Measurements from ENCODE around the gene ETV3. TPM values are rescaled to one million over a fixed set of nuclear protein-coding genes. Genes with fewer than 3 reads are reported as not detected.
"Not testable (repeated sequence)": the region's sequence is repeated elsewhere in the genome, so short reads cannot be mapped to it uniquely, and the experiment has no call there.

ETV3 gene
- total RNA-seq, 6 experiments from 2014 or later = 4.9 to 7.8 (median 6.5) TPM

- WGBS (ENCODE audit: insufficient coverage, low coverage, low lambda C conversion rate, missing lambda C conversion rate) = 37% methylated on average over 5 of the region's 5 CpGs
Observed at GRCh38 chr1:157103268-157103667, 34.9 kb downstream of the ETV3 start.

GRCh38 chr1:157101149-157101548 is 37.0 kb downstream of the ETV3 start:
- ATAC-seq (no peak), DNase-seq (no peak)

More at GRCh38 chr1:157103268-157103667, 34.9 kb downstream of the ETV3 start:
- H3K27ac ChIP-seq = no peak overlapping the region
- ATAC-seq (no peak), DNase-seq (no peak)
- no peaks in the 10 kb centered on the region for H3K36me3 ChIP-seq
- H3K9me3 ChIP-seq = no peaks in the 10 kb centered on the region
- TF ChIP-seq, protein P1, sequence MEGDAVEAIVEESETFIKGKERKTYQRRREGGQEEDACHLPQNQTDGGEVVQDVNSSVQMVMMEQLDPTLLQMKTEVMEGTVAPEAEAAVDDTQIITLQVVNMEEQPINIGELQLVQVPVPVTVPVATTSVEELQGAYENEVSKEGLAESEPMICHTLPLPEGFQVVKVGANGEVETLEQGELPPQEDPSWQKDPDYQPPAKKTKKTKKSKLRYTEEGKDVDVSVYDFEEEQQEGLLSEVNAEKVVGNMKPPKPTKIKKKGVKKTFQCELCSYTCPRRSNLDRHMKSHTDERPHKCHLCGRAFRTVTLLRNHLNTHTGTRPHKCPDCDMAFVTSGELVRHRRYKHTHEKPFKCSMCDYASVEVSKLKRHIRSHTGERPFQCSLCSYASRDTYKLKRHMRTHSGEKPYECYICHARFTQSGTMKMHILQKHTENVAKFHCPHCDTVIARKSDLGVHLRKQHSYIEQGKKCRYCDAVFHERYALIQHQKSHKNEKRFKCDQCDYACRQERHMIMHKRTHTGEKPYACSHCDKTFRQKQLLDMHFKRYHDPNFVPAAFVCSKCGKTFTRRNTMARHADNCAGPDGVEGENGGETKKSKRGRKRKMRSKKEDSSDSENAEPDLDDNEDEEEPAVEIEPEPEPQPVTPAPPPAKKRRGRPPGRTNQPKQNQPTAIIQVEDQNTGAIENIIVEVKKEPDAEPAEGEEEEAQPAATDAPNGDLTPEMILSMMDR (IDR thresholded peaks at IDR 0.05) = no peak
- no peak for TF ChIP-seq POLR2A (IDR thresholded peaks at IDR 0.05)
- intact Hi-C loops (cut with DNase I) = no loop called here
- no peak overlapping the region for H3K4me3 ChIP-seq
- peaks cover 0 to 8% of the 10 kb centered on the region in 2 donors for H3K27me3 ChIP-seq
- H3K4me1 ChIP-seq = no peaks in the 10 kb centered on the region

DNA sequence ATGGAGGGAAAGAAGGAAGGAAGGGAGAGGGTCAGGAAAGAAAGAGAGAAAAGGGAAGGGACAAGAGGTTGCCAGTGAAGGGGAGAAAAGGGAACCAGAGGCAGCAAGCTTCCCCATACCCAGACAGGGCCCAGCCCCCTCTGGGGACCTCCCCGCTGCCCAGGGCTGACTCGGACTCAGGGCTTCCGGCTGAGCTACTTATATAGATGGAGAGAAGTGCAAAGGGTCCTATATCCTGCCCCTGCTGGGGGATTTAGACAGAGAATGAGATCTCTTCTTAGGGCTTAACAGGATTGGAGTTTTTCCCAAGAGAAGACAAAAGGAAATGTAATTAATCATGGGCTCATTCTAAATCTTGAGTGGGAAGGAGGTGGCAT is 38.6 kb downstream of the ETV3 start, which contains the start of gene ETV3L:
TSS of gene ETV3L (minus strand) at position 176 of the 377 bp plus-strand sequence. CDS start 285 bp downstream, outside the sequence.
- no peaks in the 10 kb centered on the region for H3K27me3 ChIP-seq
- ATAC-seq (peak in 3 of 4 donors; percentile 34 to 57 (median 45)), DNase-seq (no peak)
- H3K27ac ChIP-seq = no peak within 1 kb of the TSS
- no peak within 1 kb of the TSS for H3K4me3 ChIP-seq
- 49% methylated on average over 3 of the region's 3 CpGs for WGBS (ENCODE audit: insufficient coverage, low coverage, low lambda C conversion rate, missing lambda C conversion rate)
- TF ChIP-seq, protein P1 (IDR thresholded peaks at IDR 0.05) = no peak
- no peak for TF ChIP-seq POLR2A (IDR thresholded peaks at IDR 0.05)
- intact Hi-C loops (cut with DNase I) = no loop called here
- H3K4me1 ChIP-seq = no peaks in the 10 kb centered on the region
- no peaks in the 10 kb centered on the region for H3K9me3 ChIP-seq
- H3K36me3 ChIP-seq = no peaks in the 10 kb centered on the region

More at GRCh38 chr1:157101149-157101548, 37.0 kb downstream of the ETV3 start:
- H3K36me3 ChIP-seq = no peaks in the 10 kb centered on the region
- intact Hi-C loops (cut with DNase I) = no loop called here
- 70% methylated on average over 2 of the region's 4 CpGs for WGBS (ENCODE audit: insufficient coverage, low coverage, low lambda C conversion rate, missing lambda C conversion rate)
- no peaks in the 10 kb centered on the region for H3K9me3 ChIP-seq
- TF ChIP-seq POLR2A (IDR thresholded peaks at IDR 0.05) = no peak
- TF ChIP-seq, protein P1 (IDR thresholded peaks at IDR 0.05) = no peak
- H3K4me1 ChIP-seq = no peaks in the 10 kb centered on the region
- no peaks in the 10 kb centered on the region for H3K27me3 ChIP-seq
- no peak overlapping the region for H3K27ac ChIP-seq
- no peak overlapping the region for H3K4me3 ChIP-seq

- ATAC-seq = peak in 1 of 4 donors; percentile 18
Observed at GRCh38 chr1:157098987-157099632, 39.1 kb downstream of the ETV3 start.

DNA sequence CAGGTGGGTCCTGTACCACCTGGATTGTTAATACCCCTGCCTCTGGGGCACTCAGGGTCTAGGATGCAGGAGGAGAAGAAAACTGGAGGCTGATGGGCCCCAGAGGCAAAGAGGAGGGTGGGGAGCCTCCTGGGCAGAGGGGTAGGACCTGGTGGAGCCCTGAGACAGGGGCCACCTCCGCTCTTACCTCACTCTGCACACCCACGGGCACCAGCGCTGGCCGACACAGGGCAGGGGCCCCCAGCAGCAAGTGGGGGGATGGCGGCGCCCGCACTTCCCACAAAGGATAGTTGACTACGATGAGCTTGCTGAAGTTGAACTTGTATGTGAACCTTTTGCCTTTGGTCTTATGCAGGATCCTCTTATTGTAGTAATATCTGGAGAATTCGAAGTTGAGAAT is 39.7 kb downstream of the ETV3 start:
- ATAC-seq = no peak
- Histone ChIP-seq H3K9me3 (no peaks in the 10 kb centered on the region), H3K27ac (no peak overlapping the region), H3K27me3 (no peaks in the 10 kb centered on the region), H3K4me3 (no peak overlapping the region), H3K4me1 (no peaks in the 10 kb centered on the region), H3K36me3 (no peaks in the 10 kb centered on the region)
- no peak for TF ChIP-seq POLR2A (IDR thresholded peaks at IDR 0.05)
- TF ChIP-seq, protein P1 (IDR thresholded peaks at IDR 0.05) = no peak
- intact Hi-C loops (cut with DNase I) = no loop called here
- no peak for DNase-seq
- WGBS (ENCODE audit: insufficient coverage, low coverage, low lambda C conversion rate, missing lambda C conversion rate) = no CpG with 5 or more reads among the region's 9 CpGs

More at GRCh38 chr1:157098987-157099632, 39.1 kb downstream of the ETV3 start:
- H3K4me1 ChIP-seq; H3K4me3 ChIP-seq; intact Hi-C loops (cut with DNase I); H3K27ac ChIP-seq; H3K36me3 ChIP-seq; H3K27me3 ChIP-seq; H3K9me3 ChIP-seq; DNase-seq: not testable (repeated sequence)
- 83% methylated on average over 2 of the region's 17 CpGs for WGBS (ENCODE audit: insufficient coverage, low coverage, low lambda C conversion rate, missing lambda C conversion rate)
